ENCODE measurements around the gene RNU1-3. TPM values are rescaled to one million over a fixed set of nuclear protein-coding genes. Genes with fewer than 3 reads are reported as not detected.
"Not testable (repeated sequence)": the region's sequence is repeated elsewhere in the genome, so short reads cannot be mapped to it uniquely, and the experiment has no call there.

RNU1-3 gene
- total RNA-seq, 6 donors from 2014 or later = under 0.01 to 14,413 (median 1,360) TPM

GRCh38 chr1:16684738-16685337, 18.1 kb upstream of the RNU1-3 start:
- ATAC-seq (ENCODE audit: low FRiP score in 2 of 2) = peak in 1 of 2 donors; percentile 75

GRCh38 chr1:16684152-16684551, 17.4 kb upstream of the RNU1-3 start:
- not testable (repeated sequence) for H3K9me3 ChIP-seq; ATAC-seq (ENCODE audit: low FRiP score in 2 of 2); H3K27ac ChIP-seq; H3K36me3 ChIP-seq; H3K27me3 ChIP-seq; H3K4me3 ChIP-seq; DNase-seq; H3K4me1 ChIP-seq
- 11 to 13% methylated on average over 2 of the region's 2 CpGs for WGBS, 2 donors

More at GRCh38 chr1:16684738-16685337, 18.1 kb upstream of the RNU1-3 start:
- H3K4me3 ChIP-seq, H3K27me3 ChIP-seq, H3K27ac ChIP-seq, H3K9me3 ChIP-seq, H3K36me3 ChIP-seq, H3K4me1 ChIP-seq, DNase-seq: not testable (repeated sequence)
- TF ChIP-seq CTCF (IDR thresholded peaks at IDR 0.05) = peak in 2 of 6 experiments; percentile 36 to 51
- WGBS, 2 donors = 4 to 5% methylated on average over 4 of the region's 4 CpGs

GRCh38 chr1:16682803-16683202, 16.1 kb upstream of the RNU1-3 start:
- not testable (repeated sequence) for H3K4me3 ChIP-seq; H3K4me1 ChIP-seq; H3K9me3 ChIP-seq; ATAC-seq (ENCODE audit: low FRiP score in 2 of 2); H3K36me3 ChIP-seq; H3K27ac ChIP-seq; DNase-seq; H3K27me3 ChIP-seq

GRCh38 chr1:16680366-16680765, 13.6 kb upstream of the RNU1-3 start:
- ATAC-seq (ENCODE audit: low FRiP score in 2 of 2) (peak in 1 of 2 donors; percentile 43), DNase-seq (peak in 1 of 2 donors; percentile 66)
- not testable (repeated sequence) for H3K4me3 ChIP-seq, H3K36me3 ChIP-seq, H3K27ac ChIP-seq, H3K9me3 ChIP-seq, H3K27me3 ChIP-seq, H3K4me1 ChIP-seq
- WGBS, 2 donors = 48 to 57% methylated on average over 15 to 20 of the region's 29 CpGs

GRCh38 chr1:16677552-16678431, 11.0 kb upstream of the RNU1-3 start:
- Histone ChIP-seq H3K27ac (no peak overlapping the region), H3K9me3 (no peaks in the 10 kb centered on the region), H3K27me3 (no peaks in the 10 kb centered on the region), H3K36me3 (no peaks in the 10 kb centered on the region), H3K4me3 (no peak overlapping the region), H3K4me1 (no peaks in the 10 kb centered on the region)
- DNase-seq = peak in 1 of 2 donors; percentile 44
- WGBS, 2 donors = 75 to 80% methylated on average over 33 to 34 of the region's 34 CpGs
- no peak for TF ChIP-seq EP300 (IDR thresholded peaks at IDR 0.05)
- no peak for TF ChIP-seq CTCF (IDR thresholded peaks at IDR 0.05)
- no peak for TF ChIP-seq POLR2A (IDR thresholded peaks at IDR 0.05)
- no peak for TF ChIP-seq POLR2AphosphoS5 (IDR thresholded peaks at IDR 0.05)
- ATAC-seq (ENCODE audit: low FRiP score in 2 of 2) = peak in 1 of 2 donors; percentile 62

- not testable (repeated sequence) for H3K9me3 ChIP-seq; ATAC-seq (ENCODE audit: low FRiP score in 2 of 2); H3K27ac ChIP-seq; DNase-seq; H3K36me3 ChIP-seq; H3K27me3 ChIP-seq; H3K4me1 ChIP-seq; H3K4me3 ChIP-seq
- 73 to 74% methylated on average over 20 to 22 of the region's 22 CpGs for WGBS, 2 donors
Measured at GRCh38 chr1:16676661-16677523, 10.1 kb upstream of the RNU1-3 start.

GRCh38 chr1:16675118-16675510, 8.4 kb upstream of the RNU1-3 start:
- H3K4me3 ChIP-seq; H3K9me3 ChIP-seq; DNase-seq; H3K36me3 ChIP-seq; H3K27ac ChIP-seq; H3K4me1 ChIP-seq; ATAC-seq (ENCODE audit: low FRiP score in 2 of 2); H3K27me3 ChIP-seq: not testable (repeated sequence)
- WGBS, 2 donors = no CpG with 5 or more reads among the region's 2 CpGs

- DNase-seq; ATAC-seq (ENCODE audit: low FRiP score in 2 of 2); H3K36me3 ChIP-seq; H3K27me3 ChIP-seq; H3K9me3 ChIP-seq; H3K4me1 ChIP-seq; H3K27ac ChIP-seq; H3K4me3 ChIP-seq: not testable (repeated sequence)
- WGBS, 2 donors = 48 to 50% methylated on average over 5 of the region's 5 CpGs
Measured at GRCh38 chr1:16673976-16674375, 7.2 kb upstream of the RNU1-3 start.

GRCh38 chr1:16665836-16666235, 912 bp downstream of the RNU1-3 start:
- H3K9me3 ChIP-seq; H3K27ac ChIP-seq; H3K27me3 ChIP-seq; DNase-seq; H3K4me1 ChIP-seq; H3K4me3 ChIP-seq; ATAC-seq (ENCODE audit: low FRiP score in 2 of 2); H3K36me3 ChIP-seq: not testable (repeated sequence)
- WGBS, 2 donors = no CpG with 5 or more reads among the region's 11 CpGs

- 69 to 85% methylated on average over 5 to 22 of the region's 32 CpGs for WGBS, 2 donors
- not testable (repeated sequence) for H3K36me3 ChIP-seq, H3K27ac ChIP-seq, H3K4me1 ChIP-seq, DNase-seq, H3K4me3 ChIP-seq, H3K9me3 ChIP-seq, H3K27me3 ChIP-seq
- ATAC-seq (ENCODE audit: low FRiP score in 2 of 2) = peak; percentile 46 to 72
Measured at GRCh38 chr1:16658234-16658633, 8.5 kb downstream of the RNU1-3 start.
